Measurements from ENCODE around the gene DOCK3.

DOCK3 gene

GRCh38 chr3:51340013-51340829 lies 665.5 kb downstream of the DOCK3 start:
- Histone ChIP-seq H3K4me3 (ENCODE audit: low read length) (no peak overlapping the region), H3K9ac (ENCODE audit: low read length) (no peak overlapping the region), H3K27ac (ENCODE audit: low read length) (no peak overlapping the region), H4K20me1 (ENCODE audit: insufficient read depth, low read length) (no peaks in the 10 kb centered on the region), H3K36me3 (replicated peaks; ENCODE audit: low read depth, low read length) (no peaks in the 10 kb centered on the region), H3K27me3 (ENCODE audit: low read depth, low read length) (no peaks in the 10 kb centered on the region), H3K4me1 (ENCODE audit: low read length) (no peaks in the 10 kb centered on the region), H3K79me2 (ENCODE audit: low read length) (no peaks in the 10 kb centered on the region), H3K4me2 (ENCODE audit: low read length) (no peak overlapping the region), H2AFZ (ENCODE audit: low read depth, low read length) (no peak overlapping the region), H3K9me3 (ENCODE audit: insufficient read depth, low read length) (no peaks in the 10 kb centered on the region)
- TF ChIP-seq EZH2phosphoT487 (IDR thresholded peaks at IDR 0.05; ENCODE audit: low read depth), result no peak

DNA sequence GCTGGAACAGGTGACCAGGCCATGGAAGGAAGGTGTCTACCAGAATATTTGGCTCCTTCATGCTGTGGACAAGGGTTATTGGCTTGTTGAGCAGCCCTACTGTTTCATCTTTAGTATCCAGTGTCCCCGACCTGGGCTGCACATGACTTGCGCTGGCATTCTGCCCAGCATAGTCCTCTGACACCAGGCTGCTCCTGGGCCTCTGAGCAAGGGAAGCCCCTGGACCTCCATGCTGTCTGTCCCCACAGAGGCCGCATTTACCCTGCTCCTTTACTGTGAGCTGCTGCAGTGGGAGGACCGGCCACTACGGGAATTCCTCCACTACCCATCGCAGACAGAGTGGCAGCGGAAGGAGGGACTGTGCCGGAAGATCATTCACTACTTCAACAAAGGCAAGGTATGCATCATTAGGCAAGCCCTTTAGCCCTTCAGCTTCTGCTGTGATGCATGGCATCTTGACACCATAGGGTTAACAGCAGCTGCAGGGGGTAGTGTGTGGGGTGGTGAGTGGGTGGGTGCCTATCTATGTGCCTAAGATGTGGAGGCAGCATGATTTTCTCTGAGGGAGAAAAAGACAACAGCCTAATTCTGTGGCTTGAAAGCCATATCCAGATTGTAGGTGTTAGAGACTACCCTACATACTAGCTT lies 666.4 kb downstream of the DOCK3 start:
- H3K4me2 ChIP-seq (ENCODE audit: low read length), result no peak overlapping the region
- H4K20me1 ChIP-seq (ENCODE audit: insufficient read depth, low read length), result no peaks in the 10 kb centered on the region
- H3K9me3 ChIP-seq (ENCODE audit: insufficient read depth, low read length), result no peaks in the 10 kb centered on the region
- H3K27me3 ChIP-seq (ENCODE audit: low read depth, low read length), result no peaks in the 10 kb centered on the region
- H2AFZ ChIP-seq (ENCODE audit: low read depth, low read length), result no peak overlapping the region
- TF ChIP-seq CTCF (IDR thresholded peaks at IDR 0.05; ENCODE audit: low read depth, low read length), result no peak
- TF ChIP-seq EZH2phosphoT487 (IDR thresholded peaks at IDR 0.05; ENCODE audit: low read depth), result no peak
- H3K36me3 ChIP-seq (replicated peaks; ENCODE audit: low read depth, low read length), result no peaks in the 10 kb centered on the region
- no peaks in the 10 kb centered on the region for H3K79me2 ChIP-seq (ENCODE audit: low read length)
- H3K4me1 ChIP-seq (ENCODE audit: low read length), result no peaks in the 10 kb centered on the region
- no peak overlapping the region for H3K27ac ChIP-seq (ENCODE audit: low read length)
- no peak overlapping the region for H3K4me3 ChIP-seq (ENCODE audit: low read length)
- H3K9ac ChIP-seq (ENCODE audit: low read length), result no peak overlapping the region

- no peak for TF ChIP-seq EZH2phosphoT487 (IDR thresholded peaks at IDR 0.05; ENCODE audit: low read depth)
- TF ChIP-seq CTCF (IDR thresholded peaks at IDR 0.05; ENCODE audit: low read depth, low read length), result no peak
- no peaks in the 10 kb centered on the region for H4K20me1 ChIP-seq (ENCODE audit: insufficient read depth, low read length)
- no peak overlapping the region for H3K4me2 ChIP-seq (ENCODE audit: low read length)
- H3K9ac ChIP-seq (ENCODE audit: low read length), result no peak overlapping the region
- H3K79me2 ChIP-seq (ENCODE audit: low read length), result no peaks in the 10 kb centered on the region
- no peaks in the 10 kb centered on the region for H3K27me3 ChIP-seq (ENCODE audit: low read depth, low read length)
- H3K9me3 ChIP-seq (ENCODE audit: insufficient read depth, low read length), result no peaks in the 10 kb centered on the region
- H3K4me3 ChIP-seq (ENCODE audit: low read length), result no peak overlapping the region
- no peaks in the 10 kb centered on the region for H3K4me1 ChIP-seq (ENCODE audit: low read length)
- H3K36me3 ChIP-seq (replicated peaks; ENCODE audit: low read depth, low read length), result no peaks in the 10 kb centered on the region
- no peak overlapping the region for H3K27ac ChIP-seq (ENCODE audit: low read length)
- H2AFZ ChIP-seq (ENCODE audit: low read depth, low read length), result no peak overlapping the region
These were observed 669.4 kb downstream of the DOCK3 start for GRCh38 chr3:51343918-51344687.

DNA sequence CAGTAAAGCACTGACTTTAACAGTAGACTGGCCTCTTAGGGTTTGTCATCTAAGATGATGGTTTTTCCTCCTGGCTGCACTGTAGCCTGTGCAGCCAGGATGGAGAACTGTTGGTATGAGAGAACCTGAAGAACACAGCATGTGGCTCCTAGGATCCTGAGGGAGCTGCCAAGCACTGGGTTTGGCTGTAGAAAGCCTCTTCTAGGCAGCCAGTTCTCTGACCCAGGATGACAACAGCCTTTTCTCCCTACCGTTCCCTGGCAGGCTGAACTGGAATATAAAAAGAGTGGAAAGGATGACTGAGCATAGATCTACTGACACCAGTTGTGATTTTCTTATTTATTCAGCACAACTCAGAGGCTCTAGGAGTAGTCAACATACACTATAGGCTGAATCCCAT lies 676.0 kb downstream of the DOCK3 start:
- H3K27me3 ChIP-seq (ENCODE audit: low read depth, low read length), result no peaks in the 10 kb centered on the region
- H3K4me1 ChIP-seq (ENCODE audit: low read length), result no peaks in the 10 kb centered on the region
- H3K4me2 ChIP-seq (ENCODE audit: low read length), result no peak overlapping the region
- no peak for TF ChIP-seq EZH2phosphoT487 (IDR thresholded peaks at IDR 0.05; ENCODE audit: low read depth)
- no peak for TF ChIP-seq CTCF (IDR thresholded peaks at IDR 0.05; ENCODE audit: low read depth, low read length)
- H3K9me3 ChIP-seq (ENCODE audit: insufficient read depth, low read length), result no peaks in the 10 kb centered on the region
- H3K36me3 ChIP-seq (replicated peaks; ENCODE audit: low read depth, low read length), result no peaks in the 10 kb centered on the region
- H3K27ac ChIP-seq (ENCODE audit: low read length), result no peak overlapping the region
- H3K4me3 ChIP-seq (ENCODE audit: low read length), result no peak overlapping the region
- H4K20me1 ChIP-seq (ENCODE audit: insufficient read depth, low read length), result no peaks in the 10 kb centered on the region
- H3K79me2 ChIP-seq (ENCODE audit: low read length), result no peaks in the 10 kb centered on the region
- H2AFZ ChIP-seq (ENCODE audit: low read depth, low read length), result no peak overlapping the region
- no peak overlapping the region for H3K9ac ChIP-seq (ENCODE audit: low read length)
